ENCODE results near the gene GCAT. TPM values are rescaled to one million over a fixed set of nuclear protein-coding genes. Genes with fewer than 3 reads are reported as not detected.
A peak's percentile ranks its signal among the peaks of the same experiment; 100 is the strongest.

Gene GCAT
- total and polyA plus RNA-seq, 11 donors = 25.2 to 83.6 (median 39.7) TPM

GRCh38 chr22:37805810-37806277, 1.9 kb upstream of the GCAT start:
- Histone ChIP-seq H3K36me3 (no peaks in the 10 kb centered on the region), H3K27ac (peak overlapping the region; percentile 62 to 97 (median 93)), H3K4me3 (peak overlapping the region; percentile 48 to 85 (median 74)), H3K9me3 (no peaks in the 10 kb centered on the region), H3K27me3 (peaks cover 0 to 2% (median 0%) of the 10 kb centered on the region in 9 donors), H3K4me1 (peaks cover 0 to 57% (median 30%) of the 10 kb centered on the region in 12 donors)
- intact Hi-C loops (cut with DNase I) = loop anchor here in 2 of 10 donors (2.0 to 10.0 kb wide), 2 partner anchors 51 to 53 kb away; no protein-coding TSS in a partner anchor
- ATAC-seq = no peak
- WGBS, 4 donors = 23 to 40% (median 31%) methylated on average over 10 of the region's 10 CpGs
- DNase-seq = no peak
- TF ChIP-seq CTCF (IDR thresholded peaks at IDR 0.05) = no peak
- TF ChIP-seq POLR2A (IDR thresholded peaks at IDR 0.05) = no peak

- WGBS, 4 donors = 1 to 3% (median 2%) methylated on average over 19 of the region's 19 CpGs
- intact Hi-C loops (cut with DNase I) = loop anchor here in 1 of 10 donors (10.0 kb wide), 1 partner anchor 52 kb away; no protein-coding TSS in a partner anchor
- no peak for ATAC-seq
- H3K27ac ChIP-seq = peak overlapping the region in 10 of 12 donors; percentile 23 to 97 (median 80)
- no peaks in the 10 kb centered on the region for H3K9me3 ChIP-seq
- H3K36me3 ChIP-seq = no peaks in the 10 kb centered on the region
- H3K4me3 ChIP-seq = peak overlapping the region; percentile 48 to 85 (median 74)
- no peak for DNase-seq
- peaks cover 0 to 57% (median 30%) of the 10 kb centered on the region in 12 donors for H3K4me1 ChIP-seq
- TF ChIP-seq CTCF (IDR thresholded peaks at IDR 0.05) = no peak
- no peak for TF ChIP-seq POLR2A (IDR thresholded peaks at IDR 0.05)
- peaks cover 0 to 2% (median 0%) of the 10 kb centered on the region in 9 donors for H3K27me3 ChIP-seq
These were observed 1.1 kb upstream of the GCAT start for GRCh38 chr22:37806409-37807333.

GRCh38 chr22:37808294-37808657, 542 bp downstream of the GCAT start:
- Histone ChIP-seq H3K27ac (peak overlapping the region in 10 of 12 donors; percentile 52 to 95 (median 70)), H3K4me1 (peaks cover 0 to 53% (median 28%) of the 10 kb centered on the region in 12 donors), H3K36me3 (no peaks in the 10 kb centered on the region), H3K9me3 (no peaks in the 10 kb centered on the region), H3K4me3 (peak overlapping the region; percentile 9 to 85 (median 74)), H3K27me3 (no peaks in the 10 kb centered on the region)
- intact Hi-C loops (cut with DNase I) = loop anchor here in 1 of 10 donors (10.0 kb wide), 1 partner anchor 53 kb away; no protein-coding TSS in a partner anchor
- TF ChIP-seq POLR2A (IDR thresholded peaks at IDR 0.05) (no peak), CTCF (IDR thresholded peaks at IDR 0.05) (no peak)
- ATAC-seq (no peak), DNase-seq (no peak)
- 8 to 14% (median 10%) methylated on average over 8 of the region's 8 CpGs for WGBS, 4 donors
